HEK293 (cell line): ENCODE results near the gene ZRANB1.

Source experiments
- CTCF ChIP-seq: fragments of 450-650 bp; formaldehyde crosslinking; IDR thresholded peaks from 2 replicates; pipeline ENCODE4 v1.5.1; 2016; ENCODE audit warnings: missing biosample characterization, missing genetic modification characterization
- MZF1 ChIP-seq: fragments of 450-650 bp; formaldehyde crosslinking; IDR thresholded peaks from 2 replicates; pipeline ENCODE4 v1.5.1; 2017; ENCODE audit warnings: missing biosample characterization, missing genetic modification characterization, borderline replicate concordance
- PRDM10 ChIP-seq: fragments of 450-650 bp; formaldehyde crosslinking; IDR thresholded peaks from 2 replicates; pipeline ENCODE4 v1.5.1; 2016; ENCODE audit warnings: missing biosample characterization, missing genetic modification characterization
- SCRT1 ChIP-seq: fragments of 450-650 bp; formaldehyde crosslinking; IDR thresholded peaks from 2 replicates; pipeline ENCODE4 v1.5.1; 2016; ENCODE audit warnings: missing biosample characterization, missing genetic modification characterization, borderline replicate concordance
- ZFP37 ChIP-seq: fragments of 450-650 bp; formaldehyde crosslinking; IDR thresholded peaks from 2 replicates; pipeline ENCODE4 v1.5.1; 2016; ENCODE audit warnings: missing biosample characterization, missing genetic modification characterization
- ZFP69B ChIP-seq: fragments of 450-650 bp; formaldehyde crosslinking; IDR thresholded peaks from 2 replicates; pipeline ENCODE4 v1.5.1; 2016; ENCODE audit warnings: missing biosample characterization, missing genetic modification characterization
- ZNF155 ChIP-seq: fragments of 450-650 bp; formaldehyde crosslinking; IDR thresholded peaks from 2 replicates; pipeline ENCODE4 v1.5.1; 2016; ENCODE audit warnings: missing biosample characterization, missing genetic modification characterization
- ZNF423 ChIP-seq: fragments of 450-650 bp; formaldehyde crosslinking; IDR thresholded peaks from 2 replicates; pipeline ENCODE4 v1.5.1; 2016; ENCODE audit warnings: missing biosample characterization, missing genetic modification characterization
- ZNF521 ChIP-seq: fragments of 450-650 bp; formaldehyde crosslinking; IDR thresholded peaks from 2 replicates; pipeline ENCODE4 v1.5.1; 2017; ENCODE audit warnings: missing biosample characterization, mild to moderate bottlenecking, missing genetic modification characterization
- ZNF580 ChIP-seq: fragments of 450-650 bp; formaldehyde crosslinking; IDR thresholded peaks from 2 replicates; pipeline ENCODE4 v1.5.1; 2016; ENCODE audit warnings: missing biosample characterization, missing genetic modification characterization
- ZSCAN4 ChIP-seq: fragments of 450-650 bp; formaldehyde crosslinking; IDR thresholded peaks from 2 replicates; pipeline ENCODE4 v1.5.1; 2017; ENCODE audit warnings: missing biosample characterization, missing genetic modification characterization

GRCh38 chr10:124987788-124988187, 45.9 kb downstream of the ZRANB1 start:
- no peak for TF ChIP-seq ZNF521 (tag by site-specific recombination)
- no peak for TF ChIP-seq PRDM10 (tag by site-specific recombination)
- TF ChIP-seq CTCF (tag by site-specific recombination): no peak
- TF ChIP-seq ZFP69B: no peak
- no peak for TF ChIP-seq MZF1 (tag by site-specific recombination)
- TF ChIP-seq ZSCAN4 (tag by site-specific recombination): no peak
- no peak for TF ChIP-seq ZNF423 (tag by site-specific recombination)
- TF ChIP-seq ZNF580: no peak
- no peak for TF ChIP-seq ZNF155 (tag by site-specific recombination)
- no peak for TF ChIP-seq ZFP37 (tag by site-specific recombination)
- TF ChIP-seq SCRT1 (tag by site-specific recombination): no peak
